Measurements from ENCODE around the gene RGL1.

RGL1 gene

DNA sequence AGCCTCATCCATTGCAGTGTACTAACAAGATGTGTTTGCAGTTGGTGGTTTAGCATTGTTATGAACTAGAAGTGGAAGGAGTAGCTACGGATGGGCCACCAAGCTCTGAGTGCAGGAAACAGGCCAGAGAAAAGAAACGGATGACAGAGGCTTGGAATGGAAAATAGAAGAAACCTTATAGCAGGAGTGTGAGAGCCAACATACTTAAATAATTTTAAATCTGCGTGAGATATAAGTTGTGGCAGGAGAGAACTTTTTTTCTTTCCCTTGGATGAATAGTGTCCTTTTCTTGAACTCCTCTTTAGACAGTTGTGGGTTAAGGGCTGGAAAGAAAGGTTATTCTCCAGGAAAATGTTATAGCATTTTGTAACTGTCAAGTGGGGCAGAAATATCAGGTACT, 54.2 kb downstream of the RGL1 start:
- DNase-seq (ENCODE audit: insufficient read length, low spot score): no peak
- FAIRE-seq: no peak

DNA sequence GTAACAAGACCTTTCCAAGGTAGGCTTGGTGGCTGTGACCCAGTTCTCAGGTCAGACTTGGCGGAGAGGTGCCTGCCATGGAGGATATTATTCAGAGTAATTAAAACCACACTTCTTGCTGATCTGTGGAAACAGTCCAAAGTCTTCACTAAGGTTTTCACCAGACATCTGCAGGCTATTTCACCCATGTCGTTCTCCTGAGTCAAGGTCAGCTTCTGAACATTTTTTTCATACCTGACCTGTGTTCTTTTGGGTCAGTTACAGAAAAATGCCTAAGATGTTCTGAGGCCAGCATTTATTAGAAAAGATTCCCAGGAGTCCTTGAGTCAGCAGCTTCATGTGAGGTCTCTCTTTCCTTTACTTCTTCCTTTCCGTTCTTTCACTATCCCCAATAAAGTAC, 54.9 kb downstream of the RGL1 start:
- FAIRE-seq: no peak
- no peak for DNase-seq (ENCODE audit: insufficient read length, low spot score)

DNA sequence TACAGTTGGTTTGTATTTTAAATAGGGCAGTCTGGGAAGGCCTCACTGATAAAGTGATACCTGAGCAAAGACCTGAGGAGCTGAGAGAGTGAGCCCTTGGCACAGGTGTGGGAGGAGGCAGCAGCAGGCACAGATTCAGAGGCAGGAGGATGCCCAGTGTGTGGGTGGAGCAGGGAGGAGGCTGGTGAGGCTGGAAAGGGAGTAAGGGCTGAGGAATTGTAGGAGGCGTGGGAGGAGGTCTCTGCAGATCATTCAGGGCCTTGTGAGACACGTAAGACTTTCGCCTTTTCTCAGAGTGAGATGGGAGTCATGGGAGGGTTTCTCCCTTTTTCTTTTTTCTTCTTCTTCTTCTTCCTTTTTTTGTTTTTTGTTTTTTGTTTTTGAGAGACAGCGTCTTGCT, 58.0 kb downstream of the RGL1 start:
- FAIRE-seq (no peak), DNase-seq (ENCODE audit: insufficient read length, low spot score) (no peak)

DNA sequence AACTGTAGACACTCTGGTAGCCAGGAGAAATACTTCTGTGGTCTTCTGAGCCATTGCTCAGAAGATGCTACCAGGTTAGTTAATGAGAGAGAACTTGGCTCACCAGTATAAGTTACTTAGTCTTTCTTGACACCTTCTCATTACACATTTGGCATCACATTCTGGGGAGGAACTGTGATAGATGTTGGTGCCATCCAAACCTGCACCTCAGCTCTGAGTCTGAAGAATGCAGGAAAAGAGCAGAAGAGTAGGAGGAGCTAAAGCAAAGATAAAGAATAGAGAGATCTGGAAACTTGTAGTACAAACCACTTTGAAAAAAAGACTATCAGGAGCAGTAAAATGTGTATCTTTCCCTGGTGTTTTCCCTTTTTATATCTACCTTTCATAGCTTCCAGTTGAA, 58.9 kb downstream of the RGL1 start:
- FAIRE-seq: no peak
- DNase-seq (ENCODE audit: insufficient read length, low spot score): no peak

DNA sequence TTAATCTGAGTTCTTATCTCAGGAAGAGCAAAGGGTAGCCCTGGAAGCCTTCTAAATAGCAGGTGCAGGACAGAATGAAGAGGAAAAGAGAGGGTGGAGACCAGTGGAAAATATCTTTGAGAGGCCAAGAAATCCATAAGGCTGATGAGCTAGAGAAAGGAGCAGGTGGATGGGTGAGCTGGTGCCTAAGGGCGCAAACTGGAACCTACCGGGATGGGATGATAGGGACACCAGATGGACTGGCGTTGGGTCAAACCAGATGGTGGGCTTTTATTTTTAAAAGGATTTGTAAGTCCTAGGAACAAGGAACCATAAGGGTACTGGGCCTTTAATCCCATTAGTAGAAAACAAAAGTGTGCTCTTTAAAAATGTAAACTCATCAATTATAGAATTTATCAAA, 59.7 kb downstream of the RGL1 start:
- DNase-seq (ENCODE audit: insufficient read length, low spot score) (no peak), FAIRE-seq (no peak)

DNA sequence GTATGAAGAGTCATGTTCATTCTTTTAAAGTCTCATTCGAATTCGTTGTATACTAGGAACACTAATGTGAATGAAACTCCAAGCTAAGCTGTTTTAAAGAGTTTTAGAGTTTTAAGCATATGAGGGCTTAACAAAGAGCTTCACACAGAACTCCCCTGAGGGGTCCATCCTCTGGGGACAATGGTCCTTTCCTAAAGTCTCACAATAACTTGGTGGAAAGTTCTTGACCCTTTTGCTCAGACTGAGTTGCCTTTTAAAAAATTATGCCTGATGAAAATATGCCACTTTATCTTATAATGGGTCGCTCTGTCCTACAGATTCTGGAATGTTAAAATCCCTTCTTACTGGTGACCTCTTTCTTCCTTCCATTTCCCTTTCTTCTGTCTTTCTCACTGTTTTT, 64.3 kb downstream of the RGL1 start:
- DNase-seq (ENCODE audit: insufficient read length, low spot score) (no peak), FAIRE-seq (no peak)

DNA sequence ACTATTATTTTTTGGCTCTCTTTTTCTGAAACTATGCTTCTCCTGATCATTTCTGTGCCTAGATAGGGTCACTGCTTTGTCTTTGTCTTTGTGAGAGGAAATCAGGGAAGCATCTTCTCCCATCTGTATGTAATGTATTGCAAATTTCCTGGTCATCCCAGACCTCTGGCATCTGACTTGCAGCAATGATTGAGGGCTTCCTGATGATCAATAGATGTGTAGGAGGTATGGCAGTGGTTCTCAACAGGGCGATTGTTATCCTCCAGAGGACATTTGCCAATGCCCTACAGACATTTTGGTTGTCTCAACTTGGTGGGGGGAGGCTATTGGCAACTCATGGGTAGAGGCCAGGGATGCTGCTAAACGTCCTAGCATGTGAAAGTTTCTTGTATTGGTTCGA, 64.7 kb downstream of the RGL1 start:
- no peak for DNase-seq (ENCODE audit: insufficient read length, low spot score)
- no peak for FAIRE-seq

DNA sequence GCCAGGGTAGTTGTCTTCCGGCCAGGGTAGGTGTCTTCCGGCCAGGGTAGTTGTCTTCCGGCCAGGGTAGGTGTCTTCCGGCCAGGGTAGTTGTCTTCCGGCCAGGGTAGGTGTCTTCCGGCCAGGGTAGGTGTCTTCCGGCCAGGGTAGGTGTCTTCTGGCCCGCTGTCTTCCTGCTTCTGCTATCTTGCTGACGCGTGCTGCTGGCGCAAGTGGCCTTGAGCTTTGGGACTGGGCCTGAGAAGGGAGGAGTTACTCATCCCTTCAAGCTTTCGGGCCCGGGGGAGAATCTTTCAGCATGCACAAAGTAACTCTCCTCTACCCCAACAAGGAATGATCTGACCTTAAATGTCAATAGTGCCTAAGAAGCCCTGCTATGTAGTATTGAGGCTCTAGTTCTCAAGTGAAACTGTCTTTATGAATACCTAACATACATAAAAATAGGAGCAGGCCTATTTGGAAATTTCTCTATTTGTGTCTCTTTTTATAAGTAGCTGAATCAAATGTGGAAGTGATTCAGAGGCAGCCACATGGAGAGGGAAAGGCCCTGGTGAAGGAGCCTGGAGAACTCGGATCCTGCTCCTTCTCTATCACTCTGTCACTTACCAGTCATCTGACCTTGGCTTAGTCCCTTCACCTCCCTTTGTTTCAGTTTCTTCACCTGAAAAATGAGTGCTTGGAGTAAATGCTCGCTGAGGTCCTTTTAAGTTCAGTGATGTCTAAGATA, 65.6 kb downstream of the RGL1 start:
- DNase-seq (ENCODE audit: insufficient read length, low spot score) (no peak), FAIRE-seq (no peak)

DNA sequence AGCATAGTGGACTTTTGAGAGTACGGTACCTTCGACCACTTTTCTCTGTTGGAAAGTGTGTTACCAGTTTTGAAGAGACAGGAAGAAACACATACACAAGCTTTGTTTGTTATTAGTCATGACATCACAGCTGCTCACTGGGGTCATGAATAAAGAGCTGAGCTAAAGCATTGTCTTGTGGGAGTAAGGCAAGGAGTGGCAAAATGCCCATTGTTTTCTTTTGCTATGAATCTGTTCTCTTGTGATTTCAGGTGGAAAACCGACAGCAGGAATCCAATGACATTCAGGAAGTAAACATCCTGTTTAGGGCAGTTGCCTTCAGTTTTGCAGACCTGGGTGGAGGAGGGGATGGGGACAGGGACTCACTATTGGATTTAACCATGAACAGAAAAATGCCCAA, 66.2 kb downstream of the RGL1 start:
- FAIRE-seq (no peak), DNase-seq (ENCODE audit: insufficient read length, low spot score) (peak; percentile 10)

DNA sequence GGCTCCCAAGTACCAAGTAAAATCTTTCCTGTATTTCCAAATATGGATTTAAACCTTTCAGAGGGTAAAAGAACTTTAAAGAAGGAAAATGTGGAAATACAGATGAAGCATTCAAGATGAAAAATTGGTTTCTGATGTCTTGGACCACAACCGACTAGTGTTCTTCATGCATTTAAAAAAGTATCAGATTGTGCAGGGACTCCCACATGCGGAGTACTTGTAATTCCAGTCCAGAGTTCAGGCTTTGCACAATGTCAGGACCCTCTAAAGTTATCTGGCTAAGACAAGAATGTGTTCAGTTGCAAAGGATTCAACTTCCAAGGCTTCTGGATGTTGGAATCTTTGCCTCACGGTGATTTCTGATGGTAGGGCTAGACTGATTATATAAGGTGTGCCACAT, 66.7 kb downstream of the RGL1 start:
- FAIRE-seq: no peak
- DNase-seq (ENCODE audit: insufficient read length, low spot score): no peak

DNA sequence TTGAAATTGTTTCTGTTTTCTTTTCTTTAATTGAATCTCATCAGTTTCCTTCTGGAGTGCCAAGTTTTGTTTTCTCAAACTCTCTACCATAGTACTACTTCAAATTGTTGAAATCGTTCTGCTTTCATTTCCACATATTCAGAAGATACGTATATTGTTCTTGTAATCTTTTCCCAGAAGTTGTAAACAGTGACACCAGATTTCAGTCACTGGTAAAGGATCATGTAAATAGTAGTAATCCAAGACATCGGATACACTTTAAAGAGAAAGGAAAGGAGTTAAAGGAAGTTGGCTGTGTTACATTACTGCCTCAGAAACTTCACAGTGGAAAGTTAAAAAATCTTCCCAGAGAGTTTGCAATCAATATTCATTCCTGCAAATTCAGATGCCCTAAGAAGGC, 67.5 kb downstream of the RGL1 start:
- DNase-seq (ENCODE audit: insufficient read length, low spot score) (no peak), FAIRE-seq (no peak)

DNA sequence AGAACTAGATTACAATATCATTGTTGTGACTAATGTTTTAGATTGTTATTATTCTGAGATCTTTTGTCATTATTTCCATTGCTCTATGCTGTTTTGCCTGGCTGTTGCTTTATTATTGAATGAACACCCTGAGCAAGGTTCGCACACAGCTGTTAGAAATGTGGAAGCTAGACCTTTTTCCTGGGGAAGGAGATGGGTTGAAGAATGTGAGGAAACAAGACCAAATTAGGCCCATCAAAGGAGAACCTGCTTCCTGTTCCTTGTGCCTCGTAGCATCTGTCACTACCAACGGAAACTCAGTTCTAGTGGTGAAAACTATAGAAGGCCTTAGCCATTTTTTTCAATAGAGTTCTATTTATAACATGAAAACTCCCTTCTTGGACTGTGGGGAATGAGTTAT, 68.7 kb downstream of the RGL1 start:
- DNase-seq (ENCODE audit: insufficient read length, low spot score) (no peak), FAIRE-seq (no peak)

DNA sequence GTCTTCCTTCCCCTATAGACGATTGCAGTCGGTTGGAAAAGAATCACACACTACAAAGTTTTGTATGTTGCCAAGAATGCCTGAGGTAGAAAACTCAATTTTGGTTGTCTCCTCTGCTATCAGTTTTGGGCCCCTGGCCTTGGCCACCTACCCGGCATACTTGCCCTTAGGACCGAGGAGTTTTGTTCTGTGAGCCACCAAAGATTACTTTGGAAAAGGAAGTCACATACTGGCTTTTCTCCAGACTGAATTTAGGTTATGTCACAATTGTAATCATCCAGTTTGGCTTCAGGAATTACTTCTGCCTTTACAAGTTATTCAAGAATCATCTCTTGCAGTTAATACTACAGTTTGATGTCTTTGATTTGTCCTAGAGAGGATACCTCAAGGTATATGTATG, 71.4 kb downstream of the RGL1 start:
- FAIRE-seq (no peak), DNase-seq (ENCODE audit: insufficient read length, low spot score) (no peak)

DNA sequence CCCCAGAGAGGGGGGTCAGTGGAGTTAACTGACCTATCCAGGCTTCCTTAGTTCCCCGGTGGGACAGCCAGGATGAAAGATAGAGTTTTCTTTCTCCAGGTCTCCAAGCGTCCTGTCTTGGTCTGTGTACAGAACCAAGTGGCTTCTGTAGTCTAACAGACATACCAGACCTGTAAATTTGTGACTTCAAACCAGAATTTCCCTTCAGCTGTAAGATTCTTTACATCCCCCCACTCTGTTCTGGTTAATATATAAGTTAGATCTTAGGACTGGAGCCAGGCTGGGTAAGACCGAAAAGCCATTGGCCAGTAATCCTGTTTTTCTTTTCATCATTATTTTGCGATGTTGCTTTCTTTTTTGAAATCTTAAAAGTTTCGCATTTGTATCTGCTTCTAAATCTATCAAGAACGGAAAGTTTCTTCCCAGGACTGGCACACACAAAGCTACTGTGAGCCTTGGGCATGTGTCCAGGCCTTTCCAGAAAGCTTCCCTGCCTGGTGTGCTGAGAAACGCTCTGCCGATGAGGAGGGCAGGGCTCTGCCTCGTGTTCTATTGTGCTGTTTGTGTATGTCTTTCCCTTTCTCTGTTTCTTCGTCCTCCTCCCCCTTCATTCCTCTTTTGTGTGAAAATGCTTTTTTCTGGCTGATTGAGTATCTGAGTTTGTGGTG, 72.3 kb downstream of the RGL1 start:
- DNase-seq (ENCODE audit: insufficient read length, low spot score): no peak
- FAIRE-seq: no peak

DNA sequence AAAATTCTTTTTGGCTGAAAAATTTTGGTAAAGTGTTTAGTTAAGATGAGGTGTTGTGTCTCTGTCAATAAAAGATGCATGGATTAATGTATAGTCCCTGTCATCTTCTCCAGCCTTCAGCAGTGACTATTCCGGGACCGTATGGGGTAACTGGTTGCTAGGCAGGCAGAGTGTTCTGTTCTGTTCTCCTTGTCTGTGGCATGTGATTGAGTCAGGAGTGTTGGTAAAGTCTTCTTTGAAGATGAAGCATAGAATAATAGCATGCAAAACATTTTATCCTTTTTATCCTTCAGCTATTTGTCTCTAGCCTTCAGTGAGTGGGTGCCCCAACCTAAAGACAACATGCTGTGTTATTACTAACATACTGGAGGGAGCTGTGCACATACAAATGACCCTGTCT, 74.6 kb downstream of the RGL1 start:
- no peak for FAIRE-seq
- DNase-seq (ENCODE audit: insufficient read length, low spot score): no peak

DNA sequence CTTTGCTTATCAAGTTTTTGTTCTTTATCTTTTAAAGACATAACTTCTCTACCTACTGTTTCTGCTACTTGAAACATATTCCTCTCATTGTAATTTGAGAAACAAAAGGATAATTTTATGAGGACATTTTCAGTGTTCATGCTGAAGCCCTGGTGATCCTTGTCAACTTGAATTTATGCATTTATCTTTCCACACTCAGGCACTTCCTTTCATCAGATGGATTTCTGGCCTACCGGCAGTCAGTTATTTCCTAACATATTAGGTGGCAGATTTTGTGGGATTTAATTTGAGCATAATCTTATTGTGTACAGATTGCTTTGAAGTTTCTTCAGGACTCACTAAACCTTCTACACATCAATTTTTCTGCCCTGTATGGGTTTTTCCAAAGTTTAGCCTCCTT, 75.0 kb downstream of the RGL1 start:
- DNase-seq (ENCODE audit: insufficient read length, low spot score): no peak
- no peak for FAIRE-seq

DNA sequence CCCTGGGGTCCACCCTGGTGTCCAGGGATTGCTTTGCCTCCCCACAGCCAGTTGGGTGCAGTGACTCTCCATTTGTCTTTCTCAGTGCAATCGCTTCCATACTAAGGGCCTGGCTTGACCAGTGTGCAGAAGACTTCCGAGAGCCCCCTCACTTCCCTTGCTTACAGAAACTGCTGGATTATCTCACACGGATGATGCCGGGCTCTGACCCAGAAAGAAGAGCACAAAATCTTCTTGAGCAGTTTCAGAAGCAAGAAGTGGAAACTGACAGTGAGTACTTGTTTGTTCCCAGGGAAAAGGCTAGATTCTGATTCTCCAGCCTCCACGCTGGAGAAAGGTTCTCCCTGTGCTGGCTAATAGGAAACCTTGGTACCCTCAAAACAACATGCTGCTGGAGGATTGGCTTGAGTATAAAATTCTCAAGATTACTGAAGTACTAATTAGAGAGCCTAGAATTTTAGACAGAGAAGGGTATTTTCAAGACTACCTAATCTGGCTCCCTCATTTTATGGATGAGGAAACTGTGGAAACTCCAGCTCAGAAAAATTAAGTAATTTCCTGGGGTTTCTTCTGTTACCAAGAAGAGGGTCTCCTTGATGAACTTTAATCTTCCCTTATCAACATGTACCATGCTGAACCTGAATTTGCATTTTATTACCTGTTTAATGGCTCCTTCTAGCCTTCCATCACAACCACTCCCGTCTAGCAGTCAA, 75.8 kb downstream of the RGL1 start:
- DNase-seq (ENCODE audit: insufficient read length, low spot score): no peak
- FAIRE-seq: no peak

DNA sequence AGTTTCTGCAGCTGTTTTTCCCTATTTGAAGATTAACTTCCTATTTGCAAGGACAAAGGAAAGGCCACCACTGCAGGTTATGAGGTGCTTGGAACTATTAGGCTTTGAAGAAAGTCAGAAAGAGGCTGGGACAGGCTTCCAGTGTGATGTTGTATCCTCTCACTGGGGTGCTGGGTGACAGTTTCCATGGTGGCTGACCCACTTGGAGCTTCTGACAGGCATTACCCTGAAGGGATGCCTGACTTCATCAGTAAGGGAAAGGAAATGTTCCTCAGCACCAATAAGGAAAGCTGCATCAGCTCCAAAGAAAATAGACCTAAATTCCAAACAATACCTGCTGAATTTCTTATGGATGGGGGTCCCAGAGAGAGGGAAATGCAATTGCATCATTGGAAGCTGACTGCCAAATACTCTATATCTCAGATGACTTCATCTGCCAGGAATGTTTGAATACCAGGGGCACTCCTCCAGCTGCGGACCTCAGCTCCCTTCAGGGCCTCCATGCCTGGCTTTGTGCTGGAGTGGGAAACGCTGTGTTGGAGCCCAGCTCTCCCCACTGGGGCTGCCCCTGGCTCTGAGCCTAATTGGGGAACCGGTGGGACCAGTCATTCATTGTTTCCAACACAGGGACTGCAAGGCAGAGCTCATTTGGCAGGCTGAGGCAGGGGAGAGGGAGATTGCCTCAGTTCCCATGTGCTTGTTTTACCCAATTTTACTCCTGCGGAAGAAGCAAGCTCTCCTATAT, 76.6 kb downstream of the RGL1 start:
- DNase-seq (ENCODE audit: insufficient read length, low spot score) (peak; percentile 80), FAIRE-seq (peak; percentile 76)

DNA sequence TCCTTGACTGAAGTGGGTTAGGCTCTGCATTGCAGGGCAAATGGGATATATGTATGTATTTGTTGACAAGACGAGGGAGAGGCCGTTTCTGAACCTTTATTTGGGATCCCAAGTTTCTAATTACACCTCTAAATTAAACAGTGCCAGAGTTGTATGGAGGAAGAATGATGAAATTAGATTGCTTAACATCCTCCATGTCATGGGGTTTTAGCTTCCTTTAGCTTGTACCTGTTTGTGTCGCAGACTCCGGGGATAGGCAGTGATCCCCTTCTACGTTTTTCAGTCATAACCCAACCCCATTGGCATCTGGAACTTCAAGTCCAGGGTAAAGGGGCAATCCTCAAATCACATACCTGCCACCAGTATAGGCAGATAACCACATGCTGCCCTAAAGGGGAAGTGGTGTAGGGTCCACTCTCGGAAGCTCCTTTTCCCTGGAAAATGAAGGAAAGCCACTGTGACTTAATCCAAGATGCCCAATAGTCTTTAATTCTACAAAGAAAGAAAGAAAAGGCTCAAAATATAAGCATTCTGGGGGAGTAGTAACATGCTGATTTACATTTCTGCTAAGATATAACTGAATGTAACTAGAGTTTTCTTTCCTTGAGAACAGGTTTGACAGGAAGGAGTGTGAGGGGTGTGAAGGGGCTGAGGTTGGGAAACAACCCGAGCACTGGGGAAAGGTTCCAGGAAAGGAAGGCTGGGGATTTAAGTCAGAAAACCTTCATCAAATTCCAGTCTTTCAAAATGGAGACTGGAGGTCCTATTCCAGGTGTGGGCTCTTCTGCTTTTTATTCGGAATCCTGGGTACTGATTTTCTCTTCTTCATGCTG, 77.6 kb downstream of the RGL1 start:
- DNase-seq (ENCODE audit: insufficient read length, low spot score): no peak
- FAIRE-seq: no peak

DNA sequence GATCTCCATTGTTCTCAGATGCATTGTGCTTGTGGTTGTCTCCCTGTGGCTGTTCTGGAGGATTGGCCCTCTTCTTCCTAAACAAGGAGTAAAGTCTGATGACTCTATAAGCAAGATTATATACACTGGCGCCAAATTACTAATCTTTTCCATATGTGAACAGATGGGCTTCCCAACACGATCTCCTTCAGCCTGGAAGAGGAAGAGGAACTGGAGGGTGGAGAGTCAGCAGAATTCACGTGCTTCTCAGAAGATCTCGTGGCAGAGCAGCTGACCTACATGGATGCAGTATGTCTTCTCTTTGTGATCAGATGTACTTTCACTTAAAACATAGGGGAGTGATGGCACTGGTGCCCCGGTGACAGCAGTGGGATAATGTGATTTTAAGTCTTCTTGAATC, 78.7 kb downstream of the RGL1 start:
- FAIRE-seq (no peak), DNase-seq (ENCODE audit: insufficient read length, low spot score) (no peak)

DNA sequence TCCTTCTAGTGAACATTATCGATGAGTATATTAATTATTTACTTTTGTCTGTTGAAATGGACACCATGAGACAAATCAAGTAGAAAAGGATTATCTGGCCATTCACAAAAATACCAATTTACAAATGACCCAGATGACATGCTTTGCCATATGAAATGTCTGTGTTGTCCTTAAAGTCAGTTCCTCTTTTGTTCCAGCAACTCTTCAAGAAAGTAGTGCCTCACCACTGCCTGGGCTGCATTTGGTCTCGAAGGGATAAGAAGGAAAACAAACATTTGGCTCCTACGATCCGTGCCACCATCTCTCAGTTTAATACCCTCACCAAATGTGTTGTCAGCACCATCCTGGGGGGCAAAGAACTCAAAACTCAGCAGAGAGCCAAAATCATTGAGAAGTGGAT, 79.6 kb downstream of the RGL1 start:
- DNase-seq (ENCODE audit: insufficient read length, low spot score) (no peak), FAIRE-seq (no peak)
